Stimulated activated CD4-positive, alpha-beta T cell treated with anti-CD3 and anti-CD28 coated beads, TNF-alpha, amount 100 ng/mL, for 4 hours (primary cell): ENCODE results near the gene KCTD20.

ENCODE experiments used
- DNase-seq, 3 experiments: peaks; one replicate each; pipeline ENCODE4 v3.0.0-alpha.2; 2020; ENCODE audit warnings: low read depth in 3 of 3

Gene KCTD20

DNA sequence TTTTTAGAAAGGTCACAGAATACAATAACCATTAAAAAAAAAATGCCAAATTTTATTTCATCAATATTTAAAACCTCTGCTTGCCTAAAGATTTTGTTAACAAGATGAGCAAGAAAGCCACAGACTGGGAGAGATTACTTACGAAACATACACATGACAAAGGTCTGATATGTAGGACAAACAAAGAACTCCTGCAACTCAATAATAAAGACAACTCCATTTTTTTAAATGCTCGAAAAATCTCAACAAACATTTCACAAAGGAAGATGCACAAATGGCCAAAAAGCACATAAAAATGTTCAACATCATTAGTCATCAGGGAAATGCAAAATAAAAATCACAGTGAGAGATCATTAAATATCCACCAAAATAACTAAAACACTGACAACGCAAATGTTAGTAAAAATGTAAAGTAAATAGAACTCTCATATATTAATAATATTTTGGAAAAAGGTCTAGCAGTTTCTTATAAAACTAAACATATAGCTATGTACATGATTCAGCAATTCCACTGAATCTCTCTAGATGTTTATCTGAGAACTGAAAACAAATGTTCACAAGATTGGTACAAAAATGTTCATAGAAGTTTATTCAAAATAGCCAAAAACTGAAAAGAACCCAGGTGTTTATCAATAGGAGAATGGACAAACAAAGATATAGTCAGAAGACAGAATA is 94.2 kb downstream of the KCTD20 start:
- DNase-seq: no peak

DNA sequence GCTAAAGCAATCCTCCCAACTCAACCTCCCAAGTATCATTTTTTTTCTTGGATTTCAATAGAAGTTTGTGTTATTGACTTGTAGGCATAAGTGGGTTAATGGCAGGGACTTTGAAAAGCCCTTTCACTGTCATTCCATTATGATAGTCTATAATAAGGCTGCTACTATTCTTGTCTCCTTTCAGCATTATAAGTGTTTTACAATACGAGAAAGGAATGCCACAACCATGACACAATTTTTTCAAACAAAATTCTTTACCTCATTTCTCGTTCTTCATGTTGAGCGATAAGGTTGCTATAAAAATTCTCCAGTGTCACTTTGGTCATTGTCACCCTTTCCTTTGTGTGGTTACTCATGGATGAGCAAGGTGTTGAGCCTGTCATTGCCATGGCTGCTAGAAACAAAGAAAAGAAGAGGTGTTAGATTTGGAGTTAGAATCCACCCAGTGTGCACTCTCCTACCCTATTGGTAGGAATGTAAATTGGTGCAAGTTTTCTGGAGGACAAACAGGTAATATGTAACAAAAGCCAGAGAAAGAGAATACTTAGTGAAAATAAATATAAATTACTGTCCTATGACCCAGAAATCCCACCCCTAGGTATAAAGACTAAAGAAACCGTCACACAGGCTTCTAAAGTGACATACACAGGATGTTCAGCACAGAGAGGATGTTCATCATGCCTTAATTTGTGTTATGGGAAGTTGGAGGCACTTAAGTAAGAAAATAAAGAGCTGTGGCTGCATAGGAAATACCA is 97.2 kb downstream of the KCTD20 start:
- no peak for DNase-seq
